Stimulated activated naive CD4-positive, alpha-beta T cell (primary cell): ENCODE results near the gene ADAD2.
A peak's percentile ranks its signal among the peaks of the same experiment; 100 is the strongest.

ENCODE experiments used
- DNase-seq, 6 experiments: peaks; one replicate each; lab custom pipeline; 2025; lab: John Stamatoyannopoulos, UW

ADAD2 gene

DNA sequence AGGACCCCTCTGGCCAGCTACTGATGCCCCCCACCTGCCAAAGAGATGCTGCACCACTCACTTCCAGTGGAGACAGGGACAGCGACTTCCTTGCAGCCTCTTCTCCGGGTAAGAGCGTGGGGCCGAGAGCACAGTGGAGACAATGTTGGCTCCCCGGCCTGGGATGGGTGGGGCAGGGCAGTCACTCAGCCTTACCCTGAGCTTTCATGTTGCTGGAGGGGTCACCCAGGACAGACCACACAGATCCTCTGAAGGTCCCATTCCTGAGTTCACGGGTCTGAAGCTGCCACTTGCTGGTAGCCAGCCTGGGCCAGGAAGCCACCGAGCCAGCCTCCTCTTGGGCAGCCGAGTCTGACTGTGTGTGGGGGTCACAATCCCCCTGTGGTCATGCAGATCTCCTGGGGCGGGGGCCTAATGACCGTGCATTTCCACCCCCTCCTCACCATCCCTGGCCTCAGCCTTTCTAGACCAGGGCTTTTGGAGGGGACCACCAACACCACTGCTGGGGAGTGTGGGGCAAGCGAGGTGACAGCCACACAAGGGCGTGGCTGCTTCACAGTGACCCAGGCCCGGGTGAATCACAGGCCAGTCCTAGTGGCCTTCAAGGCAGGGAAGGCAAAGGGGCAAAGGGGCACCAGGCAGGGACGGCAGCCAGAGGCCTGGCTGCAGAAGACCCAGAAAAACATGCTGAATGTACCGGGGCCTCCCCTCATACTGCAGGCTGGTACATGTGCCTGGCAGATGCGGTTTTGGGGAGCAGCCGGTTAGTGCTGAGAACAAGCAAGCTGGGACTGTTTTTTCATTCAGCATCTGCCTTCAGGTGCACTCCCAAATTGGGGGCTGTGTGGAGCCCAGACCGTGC, 14.5 kb upstream of the ADAD2 start:
- no peak for DNase-seq

DNA sequence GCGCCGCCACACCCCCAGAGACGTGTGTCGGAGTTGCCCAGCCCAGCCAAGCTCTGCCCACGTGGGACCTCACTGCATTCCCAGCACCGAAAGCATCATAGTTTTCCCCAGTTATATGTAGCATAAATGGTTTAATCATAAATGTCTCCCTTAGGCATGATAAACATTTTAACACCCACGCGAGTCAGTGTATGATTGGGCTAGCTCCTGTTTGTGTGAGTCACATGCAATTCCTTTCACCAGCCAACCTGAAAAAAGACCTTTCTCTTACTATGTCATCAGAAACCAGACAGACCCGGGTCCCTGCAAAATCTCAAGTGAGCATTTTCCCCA, 13.2 kb upstream of the ADAD2 start:
- DNase-seq, result no peak

DNA sequence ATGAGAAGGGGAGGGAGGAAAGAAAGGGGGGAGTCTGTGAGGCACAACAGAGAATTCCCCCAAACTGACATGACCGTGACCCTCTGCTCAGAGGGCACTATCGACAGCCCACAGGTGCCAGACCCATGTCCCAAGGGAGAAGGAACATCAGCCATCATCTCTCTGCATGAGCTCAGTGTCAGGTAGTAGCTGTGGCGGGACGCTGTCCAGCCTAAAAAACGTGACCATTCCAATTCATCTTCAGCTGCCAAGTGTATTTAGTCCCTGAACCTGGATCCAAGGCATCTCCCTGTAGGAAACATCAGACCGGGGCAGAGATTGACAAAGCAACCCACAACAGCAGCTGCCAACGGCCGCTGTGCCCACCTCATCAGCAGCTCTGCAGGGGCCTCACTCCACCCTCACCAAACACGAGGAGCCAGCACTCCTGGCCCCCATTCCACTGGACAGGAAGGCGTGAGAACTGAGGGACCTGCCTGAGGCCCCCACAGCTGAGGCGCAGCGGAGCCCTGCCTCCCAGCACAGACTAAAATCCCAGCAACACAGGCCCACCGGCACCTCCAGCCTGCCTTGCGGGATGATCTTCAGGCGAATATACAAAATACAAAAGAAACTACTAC, 12.7 kb upstream of the ADAD2 start:
- no peak for DNase-seq

DNA sequence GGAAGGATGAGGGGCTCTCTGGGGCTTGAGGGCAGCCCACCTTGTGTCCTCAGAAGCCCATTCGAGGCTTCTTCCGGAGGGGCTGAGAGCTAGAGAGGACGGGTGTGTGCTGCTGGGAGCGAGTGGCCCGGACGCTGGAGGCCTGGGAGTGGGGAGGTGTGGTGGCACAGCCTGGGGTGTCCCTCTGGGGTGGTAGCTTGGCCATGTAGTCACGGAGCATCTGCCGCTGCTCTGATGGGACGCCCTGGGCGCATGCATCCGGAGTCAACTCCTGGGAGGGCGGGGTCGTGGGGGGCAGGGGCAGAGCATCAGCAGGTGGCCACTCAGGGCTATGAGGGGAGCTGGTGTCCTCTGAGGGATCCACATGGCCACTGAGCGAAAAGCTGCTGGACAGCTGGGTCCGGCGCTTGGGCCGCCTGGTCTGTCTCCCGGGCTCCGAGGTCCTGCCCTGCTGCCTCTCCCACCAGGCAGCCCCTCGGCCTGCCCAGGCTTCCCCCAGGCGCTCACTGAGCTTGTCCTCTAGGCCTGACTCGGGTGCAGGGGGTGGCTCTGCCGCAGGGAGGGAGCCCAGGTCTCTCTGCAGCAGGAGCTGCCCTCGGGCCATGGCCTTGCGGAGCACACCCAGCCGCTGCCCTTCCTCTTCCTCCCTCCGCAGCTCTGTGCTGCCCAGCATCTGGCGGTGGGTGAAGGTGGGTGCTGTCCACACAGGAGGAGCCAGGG, 11.9 kb upstream of the ADAD2 start:
- DNase-seq, result no peak

DNA sequence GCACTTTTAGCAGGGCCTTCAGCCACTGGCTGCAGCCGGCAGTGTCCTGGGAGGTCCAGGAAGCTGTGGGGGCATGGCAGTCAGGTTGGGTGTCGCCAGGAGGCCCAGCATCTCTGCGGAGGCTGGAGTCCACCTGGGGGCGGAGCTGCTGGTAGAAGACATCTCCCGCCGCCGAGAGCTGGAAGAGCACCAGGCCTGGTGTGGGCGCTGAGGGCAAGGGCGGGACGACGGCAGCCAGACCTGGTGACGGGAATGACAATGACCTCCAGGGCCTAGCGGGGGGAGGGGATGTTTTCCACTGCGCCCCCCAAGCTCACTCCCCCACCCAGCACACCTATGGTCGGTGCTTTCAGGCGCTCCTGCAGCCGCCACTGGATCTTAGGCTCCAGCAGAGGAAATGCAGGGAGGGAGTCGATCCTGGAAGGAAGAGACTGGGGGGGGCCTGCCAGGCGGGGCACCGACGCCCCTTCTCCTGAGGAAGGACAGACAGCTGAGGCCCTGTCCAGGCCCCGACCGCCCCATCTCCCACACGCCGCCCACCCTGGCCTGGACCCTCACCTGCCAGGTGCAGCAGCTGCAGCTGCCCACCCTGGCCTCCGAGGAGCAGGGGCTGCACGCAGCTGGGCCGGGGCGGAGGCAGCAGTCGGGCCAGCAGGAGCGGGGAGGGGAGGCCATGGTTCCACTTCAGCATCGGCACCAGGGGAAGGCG, 11.2 kb upstream of the ADAD2 start:
- DNase-seq, result no peak

DNA sequence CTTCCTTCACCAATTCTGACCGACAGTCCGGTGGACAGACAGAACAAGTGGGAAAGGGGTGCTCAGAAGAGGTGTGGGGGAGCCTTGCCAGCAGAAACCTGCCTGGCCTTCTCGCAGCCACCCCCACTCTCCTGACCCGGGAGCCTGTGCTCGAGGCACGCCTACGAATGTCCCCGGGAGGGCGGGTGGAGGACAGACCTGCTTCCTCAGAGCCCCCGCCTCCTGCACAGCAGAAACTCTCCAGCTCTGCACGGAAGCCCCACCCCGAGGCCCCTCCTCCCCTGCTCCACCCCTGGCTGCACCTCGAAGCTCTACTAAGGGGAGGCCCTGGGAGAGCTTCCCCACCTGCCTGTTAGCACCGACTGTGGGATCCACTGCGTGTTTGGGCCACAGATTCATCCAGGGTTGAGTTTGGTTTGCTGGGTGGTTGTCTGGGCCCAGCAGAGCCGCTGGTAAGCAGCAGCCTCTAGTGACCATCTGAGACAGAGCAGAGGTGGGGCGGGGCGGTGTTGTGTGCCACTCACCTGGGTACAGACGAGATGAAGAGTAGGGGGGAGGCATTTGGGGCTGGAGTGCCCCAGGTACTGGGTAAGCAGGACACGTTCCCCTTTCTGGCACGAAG, 10.3 kb upstream of the ADAD2 start:
- DNase-seq, result no peak

DNA sequence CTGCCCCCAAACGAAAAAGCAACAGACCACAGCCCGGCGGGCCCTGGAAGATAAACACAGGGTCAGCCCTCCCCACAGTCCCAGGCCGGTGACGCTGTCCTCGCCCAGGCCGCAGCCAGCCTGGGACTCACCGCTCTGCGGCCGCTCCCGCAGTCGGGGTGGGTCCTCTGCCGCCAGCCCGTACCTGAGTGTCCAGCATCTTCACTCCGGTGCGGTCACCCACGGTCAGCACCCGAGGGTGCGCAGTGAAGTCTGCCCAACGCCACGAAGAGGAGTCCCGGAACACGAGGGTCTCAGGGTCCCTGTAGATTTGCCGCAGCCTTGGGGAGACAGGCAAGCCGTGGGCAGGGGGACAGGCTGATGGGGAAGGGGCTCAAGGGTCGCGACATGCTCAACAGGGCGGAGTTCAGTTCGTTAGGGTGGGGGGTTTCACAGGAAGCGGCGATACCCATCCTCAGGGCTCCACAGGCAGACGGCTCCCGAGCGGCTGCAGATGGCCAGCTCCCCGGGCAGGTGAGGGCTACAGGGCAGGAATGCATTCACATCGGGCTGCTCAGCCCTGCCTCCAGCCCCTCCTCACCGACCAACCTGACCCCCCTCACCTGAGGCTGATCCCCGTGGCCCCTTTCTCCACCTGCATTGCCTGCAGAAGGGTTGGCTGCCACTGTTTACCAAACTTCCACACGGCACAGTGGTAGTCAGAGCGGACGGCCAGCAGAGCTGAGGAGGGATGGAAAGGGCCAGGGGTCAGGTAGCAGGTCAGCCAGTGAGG, 9.6 kb upstream of the ADAD2 start:
- no peak for DNase-seq

DNA sequence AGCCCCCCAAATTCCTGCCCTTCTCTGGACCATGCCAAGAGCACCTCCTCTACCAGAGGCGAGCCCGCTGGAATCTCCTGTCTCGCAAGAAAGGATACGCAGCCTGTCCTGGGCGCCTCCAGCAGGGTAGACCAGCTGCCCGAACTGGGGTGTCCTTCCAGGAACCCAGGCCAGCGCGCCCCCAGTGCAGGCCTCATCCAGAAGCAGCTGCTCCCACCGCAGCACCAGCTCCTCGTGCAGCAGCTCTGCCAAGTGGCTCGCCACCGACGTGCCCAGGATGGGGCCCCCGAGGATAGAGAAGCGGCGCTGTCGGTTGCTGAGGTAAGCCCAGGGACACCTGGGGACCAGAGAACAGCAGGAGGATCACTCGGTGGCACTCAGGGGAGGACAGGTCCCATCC, 8.9 kb upstream of the ADAD2 start:
- DNase-seq, result no peak

DNA sequence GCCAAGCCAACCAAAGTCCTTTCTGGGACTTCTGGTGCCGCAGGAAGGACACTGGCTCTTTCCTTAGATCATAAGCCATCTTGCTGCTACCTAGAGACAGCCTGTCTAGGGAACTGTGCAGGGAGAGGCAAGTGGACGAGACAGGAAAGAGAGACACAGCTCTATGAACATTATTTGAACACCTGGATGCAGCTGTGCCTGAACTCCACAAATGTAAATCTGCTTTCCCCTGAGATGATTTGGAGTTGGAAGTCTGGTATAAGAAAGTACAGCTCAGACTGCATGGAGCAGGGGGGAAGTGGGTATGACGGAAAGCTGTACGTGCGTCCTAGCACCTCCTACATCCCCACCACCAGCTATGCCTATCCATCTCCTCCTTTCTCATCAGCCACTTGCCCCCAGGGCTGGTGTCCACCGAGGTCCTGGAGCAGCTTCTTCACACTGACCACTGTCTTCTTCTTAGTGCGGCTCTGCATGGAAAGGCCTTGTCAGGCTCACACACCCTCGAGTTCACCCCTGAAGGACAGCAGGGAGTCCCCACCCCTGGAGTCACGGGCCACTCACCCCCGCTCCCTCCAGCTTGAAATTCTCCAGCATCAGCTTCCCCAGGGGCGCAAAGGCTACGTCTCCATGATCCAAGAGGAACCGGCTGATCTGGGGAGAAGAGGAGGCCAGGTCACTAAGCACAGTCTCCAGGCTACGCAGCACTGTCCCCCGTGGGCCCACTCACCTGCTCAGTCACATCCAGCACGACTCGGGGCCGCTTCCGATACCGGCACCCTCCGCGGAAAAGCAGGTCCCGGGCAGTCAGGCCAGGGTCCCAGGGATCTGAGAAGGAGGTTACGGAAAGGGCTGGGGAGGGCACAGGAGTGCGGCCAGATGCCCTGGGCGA, 8.0 kb upstream of the ADAD2 start:
- no peak for DNase-seq

DNA sequence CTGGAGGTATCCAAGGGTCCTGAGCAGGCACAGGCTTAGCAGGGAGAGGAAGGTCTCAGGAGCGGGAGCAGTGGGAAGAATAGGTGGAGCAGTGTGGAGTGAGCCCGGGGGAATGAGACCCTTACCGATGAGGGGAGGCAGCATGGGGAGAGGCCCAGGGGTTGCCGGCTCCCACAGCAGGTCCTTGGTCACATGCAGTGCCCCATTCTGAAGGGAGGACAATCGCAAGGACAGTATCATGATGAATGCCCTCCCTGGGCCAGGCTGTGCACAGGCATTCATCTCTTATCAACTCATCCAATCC, 7.4 kb upstream of the ADAD2 start:
- DNase-seq, result no peak

DNA sequence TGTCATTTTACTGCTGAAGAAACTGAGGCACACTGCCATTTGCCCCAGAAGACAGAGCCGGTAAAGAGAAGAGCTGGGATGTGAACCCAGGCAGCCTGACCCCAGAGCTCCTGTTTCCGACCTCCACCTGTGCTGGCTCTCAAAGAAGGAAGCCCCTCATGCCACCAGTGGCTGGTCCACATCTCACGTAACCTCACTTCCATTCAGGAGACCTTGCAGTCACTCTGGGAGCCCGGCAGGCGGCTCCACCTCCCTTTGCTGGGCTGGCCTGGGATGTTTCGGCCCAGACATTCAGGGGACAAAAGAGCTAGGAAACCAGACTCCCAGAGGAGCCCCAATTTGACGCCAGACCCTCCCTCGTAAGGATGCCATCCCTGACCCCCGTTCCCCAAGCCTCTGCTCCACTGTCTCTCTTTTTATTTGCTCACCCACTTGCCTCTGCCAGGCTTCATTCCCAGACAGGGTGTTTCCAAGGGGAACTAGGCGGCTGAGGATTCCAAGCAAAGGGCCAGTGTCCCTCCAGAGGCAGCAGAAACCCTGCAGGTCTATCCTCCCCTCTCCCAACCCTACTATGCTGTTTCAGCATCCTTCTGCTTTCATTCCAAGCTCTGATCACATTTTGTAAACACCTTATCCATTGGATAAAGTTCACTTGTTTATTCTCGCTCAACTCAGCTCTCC, 6.9 kb upstream of the ADAD2 start:
- DNase-seq, result no peak

DNA sequence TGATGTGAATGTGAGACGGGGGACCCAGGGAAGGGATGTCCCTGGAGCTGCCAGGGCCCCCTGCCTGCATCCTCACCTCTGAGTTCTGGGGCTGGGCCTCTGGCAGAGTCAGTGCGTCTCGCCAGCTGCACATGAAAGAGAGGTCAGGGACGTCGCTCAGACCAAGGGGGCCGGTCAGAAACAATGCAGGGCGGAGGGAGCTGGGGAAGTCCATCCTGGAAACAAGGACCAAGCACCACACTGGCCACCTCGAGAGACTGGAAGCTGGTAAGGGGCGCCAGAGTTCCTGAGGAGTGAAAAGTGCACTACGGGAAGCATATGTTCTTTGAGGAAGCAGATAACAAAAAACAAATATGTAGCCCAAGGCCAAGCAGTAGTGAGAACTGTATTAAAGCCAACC, 6.2 kb upstream of the ADAD2 start:
- DNase-seq, result no peak

DNA sequence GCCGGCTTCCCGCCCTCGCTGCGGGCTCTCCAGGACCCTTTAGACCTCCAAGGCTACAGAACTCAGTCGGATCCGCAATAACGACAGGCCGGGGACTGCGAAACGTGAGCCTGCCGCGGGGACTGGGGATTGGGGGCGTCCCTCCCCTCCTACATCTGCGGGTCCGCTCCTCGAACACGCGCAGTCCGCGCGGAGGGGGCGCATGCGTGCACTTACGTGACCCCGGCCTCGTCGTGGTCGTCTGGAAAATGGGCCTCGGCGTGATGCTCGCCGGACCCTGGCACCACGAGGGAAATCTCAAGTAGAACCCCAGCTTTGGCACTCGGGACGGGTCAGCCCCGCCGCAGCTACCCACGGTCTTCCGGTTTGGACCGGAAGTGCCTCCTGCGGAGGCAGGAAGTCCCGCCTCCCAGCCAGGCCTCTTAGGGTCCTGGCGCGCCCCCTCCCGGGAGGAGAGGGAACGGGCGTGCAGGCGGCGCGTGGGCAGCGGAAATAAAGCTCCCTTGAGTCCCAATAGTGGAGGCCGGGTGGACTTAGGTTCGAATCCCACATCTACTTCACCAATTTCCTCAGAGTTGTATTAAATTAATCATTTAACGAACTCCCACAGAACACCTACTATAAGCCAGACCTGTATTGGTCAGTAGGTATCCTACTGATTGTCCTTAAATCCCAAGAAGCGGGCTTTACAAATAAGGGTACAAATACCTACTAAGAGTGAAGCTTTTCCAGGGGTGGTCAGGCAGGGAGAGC, 4.1 kb upstream of the ADAD2 start, which contains the start of gene TAF1C:
TSS of gene TAF1C (minus strand) at position 373 of the 753 bp plus-strand sequence. CDS start 2,069 bp downstream, outside the sequence.
- peak; percentile 72 to 90 (median 85) for DNase-seq

DNA sequence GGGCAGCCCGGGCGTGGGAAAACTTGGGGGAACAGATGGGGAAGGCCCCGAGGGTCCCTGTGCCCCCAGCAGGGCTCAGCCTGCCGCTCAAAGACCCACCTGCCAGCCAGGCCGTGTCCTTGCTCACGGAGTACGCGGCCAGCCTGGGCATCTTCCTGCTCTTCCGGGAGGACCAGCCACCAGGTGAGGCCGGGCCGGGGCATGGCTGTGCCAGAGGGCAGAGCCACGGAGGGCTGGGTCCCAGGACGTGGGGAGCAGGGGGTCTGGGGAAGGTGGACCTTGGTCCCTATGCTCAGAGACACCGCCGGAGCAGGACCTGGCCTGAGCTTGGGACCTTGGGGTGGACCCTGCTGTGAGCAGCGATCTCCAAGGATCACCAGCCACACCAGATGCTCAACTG, 509 bp downstream of the ADAD2 start:
- no peak for DNase-seq

DNA sequence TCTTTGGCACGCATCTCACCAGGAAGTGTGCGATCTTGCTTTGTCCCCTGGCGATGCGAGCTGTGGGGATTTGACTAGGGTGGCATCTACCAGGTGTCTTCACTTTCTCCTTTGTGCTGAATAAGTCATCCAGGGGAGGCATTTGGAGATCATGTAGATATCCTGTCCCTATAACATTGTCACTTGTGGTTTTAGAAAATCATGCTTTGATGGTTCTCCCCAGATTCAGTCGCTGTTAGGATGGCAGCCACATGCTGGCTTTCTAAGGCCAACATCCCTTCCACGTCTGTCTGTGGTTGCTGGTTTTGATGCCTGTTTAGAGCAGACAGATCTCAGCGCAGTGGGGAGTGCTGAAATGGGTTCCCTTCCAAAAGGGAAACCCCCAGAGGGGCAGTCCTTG, 2.5 kb downstream of the ADAD2 start:
- peak in 2 of 6 experiments; percentile 18 to 20 for DNase-seq

DNA sequence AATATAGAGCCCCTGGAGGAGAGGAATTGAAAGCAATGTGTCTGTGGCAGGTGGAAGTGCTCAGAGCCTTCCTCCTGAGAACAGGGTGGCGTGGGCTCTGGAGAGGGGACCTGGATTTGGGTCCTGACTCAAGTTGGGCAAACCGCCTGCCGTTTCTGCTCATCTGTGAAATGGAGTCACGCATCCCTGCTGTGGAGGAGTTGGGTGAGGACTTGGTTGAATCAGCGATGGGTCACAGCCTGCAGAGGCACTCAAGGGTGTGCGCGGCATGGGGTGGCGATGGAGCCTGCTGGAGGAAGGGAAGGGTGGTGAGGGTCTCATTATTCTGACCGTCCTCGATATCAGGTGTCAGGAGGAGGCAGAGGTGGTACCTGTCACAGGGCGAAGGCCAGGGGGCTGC, 3.1 kb downstream of the ADAD2 start:
- DNase-seq, result no peak

DNA sequence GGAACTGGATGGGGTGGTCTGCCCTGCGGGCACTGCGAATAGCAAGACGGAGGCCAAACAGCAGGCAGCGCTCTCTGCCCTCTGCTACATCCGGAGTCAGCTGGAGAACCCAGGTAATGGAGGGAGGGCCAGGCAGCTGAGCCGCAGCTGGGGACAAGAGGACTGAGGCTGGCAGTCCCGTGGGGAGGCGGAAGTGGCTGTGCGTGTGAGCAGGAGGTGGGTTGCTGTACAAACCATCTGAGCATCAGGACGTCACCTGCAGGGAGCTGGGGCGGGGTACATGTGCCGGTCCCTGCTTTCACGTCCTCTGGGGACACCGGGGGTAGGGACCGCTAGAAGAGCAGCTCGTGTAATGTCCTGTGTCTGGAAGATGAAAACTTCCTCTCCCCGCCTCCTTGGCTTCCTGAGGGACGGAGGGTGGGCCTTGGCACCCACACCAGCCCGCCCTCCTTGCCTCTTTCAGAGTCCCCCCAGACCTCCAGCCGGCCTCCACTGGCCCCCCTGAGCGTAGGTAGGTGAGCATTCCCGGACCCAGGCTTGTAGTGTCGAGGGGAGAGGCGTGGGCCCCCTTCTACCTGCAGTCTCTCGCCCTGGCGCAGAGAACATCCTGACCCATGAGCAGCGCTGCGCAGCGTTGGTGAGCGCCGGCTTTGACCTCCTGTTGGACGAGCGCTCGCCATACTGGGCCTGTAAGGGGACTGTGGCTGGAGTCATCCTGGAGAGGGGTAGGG, 3.7 kb downstream of the ADAD2 start:
- peak in 5 of 6 experiments; percentile 5 to 41 (median 32) for DNase-seq
